HepG2 (cell line): Measurements from ENCODE around the gene PCLO. TPM values are rescaled to one million over a fixed set of nuclear protein-coding genes. Genes with fewer than 3 reads are reported as not detected.
A peak's percentile ranks its signal among the peaks of the same experiment; 100 is the strongest.

Experiments
- ATAC-seq: fragments of 200-7000 bp; cut with Tn5 transposase; 3 replicates; pipeline ENCODE4 v1.9.1; 2020; ENCODE audit warnings: mild to moderate bottlenecking, moderate library complexity
- BruUV-seq: library from RNA; stranded (reverse); fragments of 400-500 nt; replicated peaks from 2 replicates; lab custom pipeline; 2021; lab: Mats Ljungman, UMichigan
- CTCF ChIA-PET: fragments of 300-600 bp; formaldehyde crosslinking; extraction: SDS; loops from one replicate; lab custom pipeline; 2021; ENCODE audit warnings: low total read pairs, inconsistent platforms, low intra/inter-chr PET ratio; lab: Yijun Ruan, JAX
- POLR2A ChIA-PET: fragments of 350-600 bp; sonication (Branson Sonifier 250); formaldehyde crosslinking; loops from one replicate; lab custom pipeline; 2020; ENCODE audit warnings: antibody characterized with exemption, inconsistent platforms; lab: Yijun Ruan, JAX
- DNase-seq: peaks from one replicate; pipeline ENCODE4 v3.0.0-alpha.2; 2015; ENCODE audit warnings: low spot score
- FAIRE-seq: peaks from 3 replicates; lab custom pipeline; 2011; peaks lifted over from hg19 to GRCh38; lab: Jason Lieb, UNC
- H2AFZ ChIP-seq: one replicate; pipeline ENCODE4 v1.6.1; 2011; ENCODE audit warnings: low read length, inconsistent platforms
- H3K27ac ChIP-seq: fragments of 300-600 bp; 3 replicates; pipeline ENCODE4 v1.8.0; 2011; ENCODE audit warnings: mixed run types, mild to moderate bottlenecking, mixed read lengths, low read length, inconsistent platforms; ENCODE audit not compliant: insufficient read depth; ENCODE audit errors: extremely low read length
- H3K27me3 ChIP-seq, 2 experiments: fragments of 200-600 bp in 1 of 2; 2 replicates in 1 of 2; 3 replicates in 1 of 2; pipeline versions ENCODE4 v1.6.0 to v1.8.0; 2011; ENCODE audit warnings: low read length in 2 of 2, mild to moderate bottlenecking in 2 of 2, moderate library complexity in 2 of 2, inconsistent platforms in 1 of 2; ENCODE audit not compliant: insufficient read depth in 2 of 2, control insufficient read depth in 1 of 2
- H3K36me3 ChIP-seq, 2 experiments: fragments of 200-600 bp in 1 of 2; replicated peaks in 1 of 2; 2 replicates in 1 of 2; 3 replicates in 1 of 2; pipeline versions ENCODE4 v1.5.1 to v1.8.0; 2011; ENCODE audit warnings: low read length in 2 of 2, inconsistent platforms in 1 of 2; ENCODE audit not compliant: insufficient read depth in 2 of 2, control insufficient read depth in 1 of 2
- H3K4me1 ChIP-seq: 2 replicates; pipeline ENCODE4 v1.5.1; 2012; ENCODE audit warnings: low read length, inconsistent platforms; ENCODE audit not compliant: insufficient read depth
- H3K4me2 ChIP-seq: 2 replicates; pipeline ENCODE4 v1.6.0; 2011; ENCODE audit warnings: low read depth, low read length, inconsistent platforms
- H3K4me3 ChIP-seq, 3 experiments: fragments of 200-600 bp in 1 of 3; sonication (generic), shearing (Covaris generic) in 1 of 3; replicated peaks in 1 of 3; 2 replicates each; pipeline ENCODE4 v1.5.1; 2011 to 2016; ENCODE audit warnings: low read length in 3 of 3, inconsistent platforms in 2 of 3, low read depth in 2 of 3, mild to moderate bottlenecking in 2 of 3, control low read depth in 1 of 3, mixed read lengths in 1 of 3; ENCODE audit not compliant: insufficient read depth in 1 of 3
- H3K79me2 ChIP-seq: one replicate; pipeline ENCODE4 v1.6.1; 2011; ENCODE audit warnings: low read length, inconsistent platforms; ENCODE audit not compliant: insufficient read depth
- H3K9ac ChIP-seq: 2 replicates; pipeline ENCODE4 v1.6.0; 2011; ENCODE audit warnings: mild to moderate bottlenecking, low read depth, low read length, inconsistent platforms; ENCODE audit not compliant: insufficient read depth
- H3K9me3 ChIP-seq: 2 replicates; pipeline ENCODE4 v1.5.1; 2012; ENCODE audit warnings: mild to moderate bottlenecking, low read length
- H4K20me1 ChIP-seq: 2 replicates; pipeline ENCODE4 v1.6.0; 2011; ENCODE audit warnings: inconsistent platforms, mild to moderate bottlenecking, low read length, moderate library complexity; ENCODE audit not compliant: insufficient read depth
- CTCF ChIP-seq: sonication (generic); formaldehyde crosslinking; IDR thresholded peaks from 2 replicates; pipeline ENCODE4 v1.5.0; 2020; ENCODE audit warnings: mild to moderate bottlenecking, missing genetic modification reagents, moderate library complexity
- GATAD2A ChIP-seq: IDR thresholded peaks from 2 replicates; pipeline ENCODE4 v1.6.1; 2016
- SCMH1 ChIP-seq: sonication (generic); formaldehyde crosslinking; IDR thresholded peaks from 2 replicates; pipeline ENCODE4 v1.9.0; 2021; ENCODE audit warnings: missing genetic modification reagents, mild to moderate bottlenecking, borderline replicate concordance
- STAG1 ChIP-seq: sonication (generic); formaldehyde crosslinking; IDR thresholded peaks from 2 replicates; pipeline ENCODE4 v1.4.0; 2020; ENCODE audit warnings: missing genetic modification reagents
- THYN1 ChIP-seq: sonication (generic); formaldehyde crosslinking; IDR thresholded peaks from 2 replicates; pipeline ENCODE4 v1.8.1; 2023; ENCODE audit warnings: low read depth, mild to moderate bottlenecking, moderate library complexity, missing genetic modification reagents, borderline replicate concordance
- TRAFD1 ChIP-seq: sonication (generic); formaldehyde crosslinking; IDR thresholded peaks from 2 replicates; pipeline ENCODE4 v1.5.1; 2020; ENCODE audit warnings: missing genetic modification reagents, mild to moderate bottlenecking, borderline replicate concordance
- ZNF747 ChIP-seq: sonication (generic); formaldehyde crosslinking; IDR thresholded peaks from 2 replicates; pipeline ENCODE4 v1.8.1; 2023; ENCODE audit warnings: missing genetic modification reagents, mild to moderate bottlenecking, borderline replicate concordance
- WGBS: methylation state at CpG from one replicate; pipeline ENCODE4 v1.1.6; 2017; ENCODE audit warnings: low lambda C conversion rate; 5-methylcytosine and 5-hydroxymethylcytosine counted together
- in situ Hi-C: cut with HindIII; loops from 2 replicates; pipeline ENCODE4 v1.10.0; 2017; ENCODE audit warnings: low pct_unique_long_range_greater_than_20kb; ENCODE audit not compliant: extremely low pct_ligation_motif_present
- intact Hi-C: fragments of 100-400 bp; cut with micrococcal nuclease; formaldehyde crosslinking; loops from one replicate; pipeline ENCODE4 v1.10.0; 2022; ENCODE audit not compliant: unreplicated experiment
- polyA plus RNA-seq, 8 experiments: library from polyadenylated mRNA; depleted of rRNA in 3 of 8; stranded (reverse) in 7 of 8; unstranded in 1 of 8; fragments of >200 nt; fragmentation: Illumina TruSeq in 4 of 8; extraction: Trizol in 4 of 8; gene quantifications; 2 replicates each; pipeline versions ENCODE4 v1.2.1 to v1.2.3, GENCODE V29; 2011 to 2016; ENCODE audit warnings: low read depth in 4 of 8, missing spikeins in 1 of 8, mixed read lengths in 1 of 8; ENCODE audit not compliant: insufficient read depth in 1 of 8
- total RNA-seq, 5 experiments: library from RNA; depleted of rRNA; stranded (reverse); fragments of >200 nt; fragmentation: Illumina TruSeq; extraction: Trizol; gene quantifications; 2 replicates each; pipeline ENCODE4 v1.2.3, GENCODE V29; 2016; ENCODE audit warnings: low read depth in 1 of 5

Gene PCLO
- total and polyA plus RNA-seq, 2 of the 13 experiments (the other 11 are each of a cell fraction or from before 2014, with no cell fraction given): 0.07 to 0.29 TPM

GRCh38 chr7:82729172-82730030 lies 433.3 kb downstream of the PCLO start:
- Histone ChIP-seq H3K27ac (no peak overlapping the region), H3K36me3 (no peaks in the 10 kb centered on the region), H3K27me3 (no peaks in the 10 kb centered on the region), H3K4me1 (no peaks in the 10 kb centered on the region), H3K9ac (no peak overlapping the region), H2AFZ (no peak overlapping the region), H3K4me3 (no peak overlapping the region), H3K79me2 (no peaks in the 10 kb centered on the region), H3K9me3 (no peaks in the 10 kb centered on the region), H3K4me2 (no peak overlapping the region), H4K20me1 (no peaks in the 10 kb centered on the region)
- in situ Hi-C loops (loop anchor here (10.0 to 25.0 kb wide), 3 partner anchors 495 to 1242 kb away; no protein-coding TSS in a partner anchor), intact Hi-C loops (loop anchor here (1.0 to 5.0 kb wide), 4 partner anchors 157 to 1232 kb away; no protein-coding TSS in a partner anchor)
- ATAC-seq (peak; percentile 56; the same call in 2 of the 3 replicates), FAIRE-seq (peak; percentile 32), DNase-seq (peak; percentile 12)
- ChIA-PET POLR2A (no interaction called here), CTCF (no interaction called here)
- TF ChIP-seq SCMH1: no peak
- no peak for TF ChIP-seq GATAD2A
- no peak for TF ChIP-seq TRAFD1
- no peak for TF ChIP-seq ZNF747 (CRISPR knock-in tag)
- peak; percentile 58 for TF ChIP-seq STAG1 (CRISPR knock-in tag)
- peak; percentile 54 for TF ChIP-seq CTCF (CRISPR knock-in tag)
- no peak for TF ChIP-seq THYN1 (CRISPR knock-in tag)
- BruUV-seq: no TSS peak
- WGBS: 2% methylated on average over 8 of the region's 8 CpGs
